Stimulated activated memory B cell treated with anti-CD40 and anti-IgM and Interleukin-4, amounts not matched to agents 10 μg/mL and 1 μg/mL and 100 μg/mL, for 72 hours (primary cell): ENCODE results near the gene PPP1R12A.
"Not testable (repeated sequence)": the region's sequence is repeated elsewhere in the genome, so short reads cannot be mapped to it uniquely, and the experiment has no call there.

Source experiments
- ATAC-seq: fragments of 150-1000 bp; cut with Tn5 transposase; 2 replicates; pipeline ENCODE4 v1.10.0; 2021
- H3K27ac Mint-ChIP-seq: one replicate; pipeline ENCODE4 v1.8.0; 2022; ENCODE audit warnings: mild to moderate bottlenecking, mixed read lengths
- H3K27me3 Mint-ChIP-seq: one replicate; pipeline ENCODE4 v1.8.0; 2022; ENCODE audit warnings: mixed read lengths
- H3K36me3 Mint-ChIP-seq: one replicate; pipeline ENCODE4 v1.8.0; 2022; ENCODE audit warnings: mixed read lengths
- H3K4me1 Mint-ChIP-seq: one replicate; pipeline ENCODE4 v1.8.0; 2022; ENCODE audit warnings: mixed read lengths
- H3K4me3 Mint-ChIP-seq: one replicate; pipeline ENCODE4 v1.8.0; 2022; ENCODE audit warnings: mild to moderate bottlenecking, moderate library complexity, mixed read lengths
- H3K9me3 Mint-ChIP-seq: one replicate; pipeline ENCODE4 v1.8.0; 2022; ENCODE audit warnings: mixed read lengths

PPP1R12A gene

DNA sequence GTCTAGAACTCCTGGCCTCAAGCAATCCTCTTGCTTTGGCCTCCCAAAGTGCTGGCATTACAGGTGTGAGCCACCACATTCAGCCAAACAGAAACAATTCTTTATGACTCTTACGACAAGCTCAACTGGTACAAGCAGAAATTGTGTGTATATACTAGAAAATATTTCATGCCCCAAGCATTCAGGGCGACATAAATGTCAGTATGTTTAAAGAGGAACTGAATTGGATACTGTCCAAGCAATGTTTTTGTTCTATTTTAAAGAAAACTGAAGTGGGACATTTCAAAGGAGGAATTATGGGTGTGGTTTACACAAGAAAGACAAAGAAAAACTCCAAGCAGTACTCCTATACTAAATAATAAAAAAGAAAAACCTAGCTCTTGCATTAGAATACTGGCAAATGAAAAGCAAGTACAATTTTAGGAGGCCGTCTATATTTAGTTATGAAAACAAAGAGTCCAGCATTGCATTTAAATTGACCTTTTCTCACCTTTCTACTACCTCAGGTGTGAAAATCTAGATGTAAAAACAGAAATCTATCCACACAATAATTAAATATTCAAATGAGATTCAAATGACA, 48.9 kb downstream of the PPP1R12A start:
- H3K27me3 Mint-ChIP-seq: no peaks in the 10 kb centered on the region
- ATAC-seq: no peak
- H3K4me3 Mint-ChIP-seq: no peak overlapping the region
- peaks cover 78% of the 10 kb centered on the region for H3K4me1 Mint-ChIP-seq
- H3K9me3 Mint-ChIP-seq: no peaks in the 10 kb centered on the region
- no peak overlapping the region for H3K27ac Mint-ChIP-seq
- H3K36me3 Mint-ChIP-seq: peaks cover 14% of the 10 kb centered on the region

DNA sequence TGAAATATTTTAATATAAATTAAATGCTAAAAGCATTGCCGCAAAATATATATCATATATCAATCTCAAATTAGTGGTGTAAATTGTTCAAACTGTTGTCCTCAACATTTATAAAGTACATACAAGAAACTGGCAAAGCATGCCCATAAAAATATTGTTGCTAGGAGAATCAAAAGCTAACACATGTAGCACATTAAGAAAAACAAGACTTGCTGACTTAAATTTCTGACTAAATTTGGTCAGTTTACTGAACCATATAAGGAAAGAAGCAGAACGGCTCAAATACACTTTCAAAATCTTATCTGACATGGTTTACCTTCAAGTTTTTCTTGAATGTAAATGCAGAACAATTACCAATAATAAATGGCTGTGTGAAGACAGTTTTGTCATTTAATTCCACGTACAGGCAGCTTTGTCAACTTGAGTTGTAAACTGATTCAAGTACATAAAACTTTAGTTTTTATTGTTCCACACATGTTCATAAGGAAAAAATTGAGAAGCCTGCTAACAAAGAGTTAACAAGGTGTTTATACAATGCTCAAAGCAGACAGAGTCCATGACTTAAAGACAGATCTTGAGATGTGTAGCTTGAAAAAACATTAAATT, 50.4 kb downstream of the PPP1R12A start:
- H3K9me3 Mint-ChIP-seq: no peaks in the 10 kb centered on the region
- no peaks in the 10 kb centered on the region for H3K27me3 Mint-ChIP-seq
- no peak overlapping the region for H3K4me3 Mint-ChIP-seq
- peaks cover 77% of the 10 kb centered on the region for H3K4me1 Mint-ChIP-seq
- no peak overlapping the region for H3K27ac Mint-ChIP-seq
- peaks cover 19% of the 10 kb centered on the region for H3K36me3 Mint-ChIP-seq
- ATAC-seq: no peak

- Mint-ChIP-seq H3K9me3 (no peaks in the 10 kb centered on the region), H3K27me3 (no peaks in the 10 kb centered on the region), H3K27ac (no peak overlapping the region), H3K36me3 (peaks cover 24% of the 10 kb centered on the region), H3K4me3 (no peak overlapping the region), H3K4me1 (peaks cover 70% of the 10 kb centered on the region)
- ATAC-seq: no peak
These were observed 51.7 kb downstream of the PPP1R12A start for GRCh38 chr12:79883216-79883615.

- H3K4me1 Mint-ChIP-seq: peaks cover 67% of the 10 kb centered on the region
- no peak for ATAC-seq
These were observed 53.5 kb downstream of the PPP1R12A start for GRCh38 chr12:79881351-79881750.

GRCh38 chr12:79878506-79878905, 56.4 kb downstream of the PPP1R12A start:
- not testable (repeated sequence) for H3K27ac Mint-ChIP-seq, ATAC-seq, H3K9me3 Mint-ChIP-seq, H3K27me3 Mint-ChIP-seq, H3K4me3 Mint-ChIP-seq
- Mint-ChIP-seq H3K4me1 (peaks cover 73% of the 10 kb centered on the region), H3K36me3 (peaks cover 21% of the 10 kb centered on the region)

More at GRCh38 chr12:79881351-79881750, 53.5 kb downstream of the PPP1R12A start:
- H3K27me3 Mint-ChIP-seq: no peaks in the 10 kb centered on the region
- H3K9me3 Mint-ChIP-seq: no peaks in the 10 kb centered on the region
- no peak overlapping the region for H3K4me3 Mint-ChIP-seq
- H3K27ac Mint-ChIP-seq: no peak overlapping the region
- H3K36me3 Mint-ChIP-seq: peaks cover 24% of the 10 kb centered on the region

GRCh38 chr12:79877246-79877645, 57.7 kb downstream of the PPP1R12A start:
- H3K4me1 Mint-ChIP-seq: peaks cover 60% of the 10 kb centered on the region
- peaks cover 19% of the 10 kb centered on the region for H3K36me3 Mint-ChIP-seq
- no peaks in the 10 kb centered on the region for H3K9me3 Mint-ChIP-seq
- no peak overlapping the region for H3K27ac Mint-ChIP-seq
- no peak overlapping the region for H3K4me3 Mint-ChIP-seq
- no peaks in the 10 kb centered on the region for H3K27me3 Mint-ChIP-seq
- no peak for ATAC-seq

DNA sequence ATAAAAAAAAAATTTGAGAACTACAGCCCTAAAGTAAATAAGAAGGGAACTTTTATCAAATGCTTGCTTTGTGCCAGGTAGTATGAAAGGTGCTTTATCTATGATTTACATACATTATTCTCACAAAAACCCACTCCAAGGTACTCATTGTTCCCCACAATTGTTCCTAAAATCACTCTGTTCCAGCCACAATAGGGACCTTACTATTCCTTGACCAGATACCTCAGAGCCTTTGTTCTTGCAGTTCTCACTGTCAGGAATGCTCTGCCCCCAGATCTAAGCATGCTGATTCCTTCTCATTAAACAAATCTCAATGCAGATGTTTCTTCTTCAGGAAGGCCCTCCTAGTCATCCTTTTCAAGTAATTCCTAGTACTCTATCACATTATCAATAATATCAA, 60.2 kb downstream of the PPP1R12A start:
- peaks cover 29% of the 10 kb centered on the region for H3K36me3 Mint-ChIP-seq
- ATAC-seq: no peak
- H3K27ac Mint-ChIP-seq: no peak overlapping the region
- no peaks in the 10 kb centered on the region for H3K9me3 Mint-ChIP-seq
- H3K27me3 Mint-ChIP-seq: no peaks in the 10 kb centered on the region
- peaks cover 45% of the 10 kb centered on the region for H3K4me1 Mint-ChIP-seq
- no peak overlapping the region for H3K4me3 Mint-ChIP-seq

GRCh38 chr12:79873201-79873600, 61.7 kb downstream of the PPP1R12A start:
- H3K4me1 Mint-ChIP-seq: peaks cover 44% of the 10 kb centered on the region
- peaks cover 38% of the 10 kb centered on the region for H3K36me3 Mint-ChIP-seq
- ATAC-seq: no peak
- no peak overlapping the region for H3K27ac Mint-ChIP-seq
- no peak overlapping the region for H3K4me3 Mint-ChIP-seq
- H3K9me3 Mint-ChIP-seq: no peaks in the 10 kb centered on the region
- H3K27me3 Mint-ChIP-seq: no peaks in the 10 kb centered on the region

DNA sequence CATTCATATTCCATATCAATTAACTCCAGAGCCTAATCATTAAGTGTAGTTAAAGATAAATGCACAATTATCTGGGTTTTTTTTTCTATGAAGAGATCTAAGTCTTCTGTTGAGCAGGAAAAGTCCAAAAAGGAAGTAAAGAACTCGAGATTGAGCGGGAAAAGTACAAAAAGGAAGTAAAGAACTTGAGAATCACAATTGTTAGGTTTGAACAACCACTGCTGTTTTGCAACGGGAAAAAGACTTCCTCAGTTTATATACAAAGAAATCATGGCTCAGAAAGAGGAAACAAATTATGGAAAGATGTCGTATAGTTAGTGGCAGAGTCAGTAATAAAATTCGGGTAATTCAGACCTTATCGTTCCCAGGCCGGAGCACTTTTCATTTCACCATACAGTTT, 63.3 kb downstream of the PPP1R12A start:
- no peak for ATAC-seq
- Mint-ChIP-seq H3K4me1 (peaks cover 35% of the 10 kb centered on the region), H3K36me3 (peaks cover 50% of the 10 kb centered on the region), H3K4me3 (no peak overlapping the region), H3K27me3 (no peaks in the 10 kb centered on the region), H3K9me3 (no peaks in the 10 kb centered on the region), H3K27ac (no peak overlapping the region)

GRCh38 chr12:79870916-79871315, 64.0 kb downstream of the PPP1R12A start:
- Mint-ChIP-seq H3K9me3 (no peaks in the 10 kb centered on the region), H3K27ac (no peak overlapping the region), H3K4me1 (peaks cover 34% of the 10 kb centered on the region), H3K36me3 (peaks cover 58% of the 10 kb centered on the region), H3K4me3 (no peak overlapping the region), H3K27me3 (no peaks in the 10 kb centered on the region)
- no peak for ATAC-seq

- ATAC-seq: no peak
- Mint-ChIP-seq H3K9me3 (peaks cover 6% of the 10 kb centered on the region), H3K4me1 (peaks cover 44% of the 10 kb centered on the region), H3K36me3 (peaks cover 76% of the 10 kb centered on the region), H3K27me3 (no peaks in the 10 kb centered on the region), H3K27ac (no peak overlapping the region), H3K4me3 (no peak overlapping the region)
These were observed 75.3 kb downstream of the PPP1R12A start for GRCh38 chr12:79859646-79860045.

DNA sequence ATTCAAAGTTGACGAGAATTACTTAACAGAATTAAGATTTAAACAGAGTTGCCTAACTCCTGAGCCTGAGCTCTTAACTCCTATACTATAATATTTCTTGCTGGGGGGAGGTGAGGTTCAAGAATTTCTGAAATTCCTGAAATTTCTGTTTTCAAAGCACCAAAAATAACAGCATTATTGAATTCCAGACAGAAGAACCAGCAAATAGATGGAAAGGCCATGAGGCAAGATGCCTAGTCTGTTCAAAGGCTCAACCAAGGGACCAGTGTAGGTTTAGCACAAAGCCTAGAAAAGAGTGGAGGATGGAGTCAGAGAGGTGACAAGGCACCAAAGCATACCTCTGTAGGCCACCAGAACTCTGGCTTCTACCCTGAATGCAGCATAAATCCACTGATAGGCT, 76.4 kb downstream of the PPP1R12A start:
- peaks cover 32% of the 10 kb centered on the region for H3K4me1 Mint-ChIP-seq
- H3K4me3 Mint-ChIP-seq: no peak overlapping the region
- no peak overlapping the region for H3K27ac Mint-ChIP-seq
- peaks cover 65% of the 10 kb centered on the region for H3K36me3 Mint-ChIP-seq
- H3K9me3 Mint-ChIP-seq: peaks cover 2% of the 10 kb centered on the region
- ATAC-seq: no peak
- H3K27me3 Mint-ChIP-seq: no peaks in the 10 kb centered on the region

DNA sequence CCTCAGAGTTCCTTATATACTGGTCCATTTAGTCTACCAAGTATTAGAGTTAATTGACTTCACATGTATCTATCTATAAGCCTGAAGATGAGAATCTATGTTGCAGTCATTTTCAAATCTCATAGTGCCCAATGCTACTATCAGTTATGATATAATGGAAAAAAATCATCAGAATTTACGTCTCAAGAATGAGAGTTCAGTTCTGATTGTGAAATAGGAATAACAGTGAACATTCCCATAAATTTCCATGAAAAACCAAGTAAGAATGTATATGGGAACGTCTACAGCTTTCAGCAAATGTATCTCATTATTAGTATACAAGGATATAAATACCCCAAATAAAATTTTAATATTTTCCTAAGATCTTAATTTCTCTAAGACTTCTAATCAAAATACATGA, 77.2 kb downstream of the PPP1R12A start:
- no peaks in the 10 kb centered on the region for H3K27me3 Mint-ChIP-seq
- no peak overlapping the region for H3K4me3 Mint-ChIP-seq
- peaks cover 27% of the 10 kb centered on the region for H3K4me1 Mint-ChIP-seq
- no peak overlapping the region for H3K27ac Mint-ChIP-seq
- H3K9me3 Mint-ChIP-seq: peaks cover 2% of the 10 kb centered on the region
- peaks cover 63% of the 10 kb centered on the region for H3K36me3 Mint-ChIP-seq
- ATAC-seq: no peak

GRCh38 chr12:79850610-79851299, 84.1 kb downstream of the PPP1R12A start:
- H3K9me3 Mint-ChIP-seq: peaks cover 7% of the 10 kb centered on the region
- peaks cover 52% of the 10 kb centered on the region for H3K36me3 Mint-ChIP-seq
- no peaks in the 10 kb centered on the region for H3K27me3 Mint-ChIP-seq
- no peak overlapping the region for H3K27ac Mint-ChIP-seq
- no peak for ATAC-seq
- H3K4me3 Mint-ChIP-seq: no peak overlapping the region
- H3K4me1 Mint-ChIP-seq: peaks cover 30% of the 10 kb centered on the region

DNA sequence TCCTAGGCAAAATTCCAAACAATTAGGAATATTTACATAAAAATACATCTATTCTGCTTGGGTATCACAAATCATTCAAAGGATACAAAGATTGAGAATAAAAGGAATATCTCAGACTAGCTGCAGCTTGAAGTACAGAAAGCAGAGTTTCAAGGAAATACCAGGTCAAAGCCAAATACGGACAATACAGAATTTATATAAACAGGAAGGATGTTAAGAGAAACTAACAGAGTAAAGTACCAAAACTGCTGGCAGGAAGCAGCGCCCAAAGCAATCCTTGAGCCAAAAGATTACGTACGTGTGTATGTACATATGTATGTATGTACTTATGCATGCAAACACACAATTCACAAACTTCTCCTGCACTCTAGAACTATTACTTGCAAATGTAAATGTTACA, 86.6 kb downstream of the PPP1R12A start:
- H3K4me1 Mint-ChIP-seq: peaks cover 29% of the 10 kb centered on the region
- no peak overlapping the region for H3K27ac Mint-ChIP-seq
- H3K4me3 Mint-ChIP-seq: no peak overlapping the region

DNA sequence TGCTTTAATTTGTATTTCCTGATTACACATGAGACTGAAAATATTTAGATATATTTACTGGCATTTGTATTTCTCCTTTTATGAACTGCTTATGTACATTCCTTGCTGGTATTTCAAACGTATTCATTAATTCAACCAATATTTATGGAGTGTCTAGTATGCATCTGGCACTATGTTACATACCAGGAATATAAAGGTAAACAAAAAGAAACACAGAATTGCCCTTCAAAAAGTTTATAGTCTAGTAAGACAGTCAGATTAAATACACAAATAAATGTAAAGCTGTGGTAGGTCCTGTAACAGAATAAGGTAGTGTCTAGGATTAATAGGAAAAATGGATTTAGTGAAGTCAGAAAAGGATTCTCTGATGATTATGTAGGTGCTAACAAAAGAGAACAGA, 87.5 kb downstream of the PPP1R12A start:
- ATAC-seq: no peak
- Mint-ChIP-seq H3K27me3 (no peaks in the 10 kb centered on the region), H3K9me3 (peaks cover 5% of the 10 kb centered on the region), H3K27ac (no peak overlapping the region), H3K36me3 (peaks cover 57% of the 10 kb centered on the region), H3K4me1 (peaks cover 29% of the 10 kb centered on the region), H3K4me3 (no peak overlapping the region)

More for the DNA sequence above, 86.6 kb downstream of the PPP1R12A start:
- ATAC-seq: no peak
- Mint-ChIP-seq H3K27me3 (no peaks in the 10 kb centered on the region), H3K9me3 (peaks cover 5% of the 10 kb centered on the region), H3K36me3 (peaks cover 60% of the 10 kb centered on the region)
